NOMO-1 treated with dmso at 0.1 percent for 144 hours (cell line): ENCODE measurements around the gene CRYGC.

Experiments
- DNase-seq: peaks from one replicate; lab custom pipeline; 2025; ENCODE audit not compliant: unreplicated experiment; lab: John Stamatoyannopoulos, UW

Gene CRYGC

DNA sequence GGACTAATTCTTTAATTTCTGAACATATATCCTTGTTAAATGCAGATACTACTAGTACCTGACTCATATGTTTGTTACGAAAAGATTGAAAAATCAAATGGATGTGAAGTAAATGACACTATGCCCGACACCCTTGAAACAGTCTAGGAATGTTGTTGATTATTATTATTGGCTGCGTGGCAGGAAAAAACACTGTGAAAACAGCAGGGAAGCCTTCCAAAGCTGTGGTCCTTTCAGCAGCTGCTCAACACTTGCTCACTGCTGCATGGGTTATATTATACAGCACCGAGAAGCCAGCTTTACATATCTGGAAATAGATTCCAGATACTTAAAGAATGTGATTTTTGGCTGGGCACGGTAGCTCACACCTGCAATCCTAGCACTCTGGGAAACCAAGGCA, 31.8 kb downstream of the CRYGC start:
- no peak for DNase-seq

GRCh38 chr2:208097313-208097712, 32.3 kb downstream of the CRYGC start:
- no peak for DNase-seq

DNA sequence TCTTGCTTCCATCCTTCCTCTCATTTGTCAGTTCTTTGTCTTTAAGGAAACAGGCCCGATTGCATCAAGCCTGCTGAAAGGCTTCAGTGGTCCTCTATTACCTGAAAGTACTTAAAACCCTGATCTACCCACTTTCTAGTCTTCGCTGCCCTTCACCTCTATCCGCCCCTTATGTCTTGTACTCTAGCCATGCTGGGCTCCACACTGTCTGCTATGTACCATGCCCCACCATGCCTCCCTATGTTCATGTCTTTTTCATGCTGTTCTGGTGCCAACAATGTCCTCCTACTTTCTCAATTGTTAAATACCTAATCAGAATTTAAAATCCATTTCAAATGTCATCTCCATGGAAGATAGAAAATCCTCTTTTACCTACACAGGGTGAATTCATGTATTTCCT, 33.5 kb downstream of the CRYGC start:
- DNase-seq = no peak

GRCh38 chr2:208093128-208093527, 36.5 kb downstream of the CRYGC start:
- DNase-seq = no peak

GRCh38 chr2:208092093-208092832, 37.4 kb downstream of the CRYGC start:
- no peak for DNase-seq

GRCh38 chr2:208090420-208090819, 39.2 kb downstream of the CRYGC start:
- DNase-seq = no peak

- DNase-seq = no peak
Observed at GRCh38 chr2:208086029-208086428, 43.6 kb downstream of the CRYGC start.

- no peak for DNase-seq
Observed at GRCh38 chr2:208083807-208084206, 45.8 kb downstream of the CRYGC start.
